Keratinocyte (primary cell): ENCODE data around the gene GLRB. TPM values are rescaled to one million over a fixed set of nuclear protein-coding genes. Genes with fewer than 3 reads are reported as not detected.
"Not testable (repeated sequence)": the region's sequence is repeated elsewhere in the genome, so short reads cannot be mapped to it uniquely, and the experiment has no call there.

Experiments
- DNase-seq: peaks from one replicate; pipeline ENCODE4 v3.0.0-alpha.2; 2011; ENCODE audit warnings: low read depth, missing footprints, low spot score
- FAIRE-seq: peaks from 2 replicates; lab custom pipeline; 2011; peaks lifted over from hg19 to GRCh38; lab: Jason Lieb, UNC
- H2AFZ ChIP-seq: 2 replicates; pipeline ENCODE4 v1.6.0; 2012; ENCODE audit warnings: low read length, control low read depth, inconsistent platforms; ENCODE audit not compliant: control insufficient read depth
- H3K27ac ChIP-seq: 2 replicates; pipeline ENCODE4 v1.5.1; 2011; ENCODE audit warnings: low read length; ENCODE audit not compliant: control insufficient read depth, insufficient read depth
- H3K27me3 ChIP-seq: 3 replicates; pipeline ENCODE4 v1.6.0; 2011; ENCODE audit warnings: low read length; ENCODE audit not compliant: control insufficient read depth, insufficient read depth; ENCODE audit errors: extremely low read depth
- H3K36me3 ChIP-seq, 2 experiments: 2 replicates in 1 of 2; 3 replicates in 1 of 2; pipeline ENCODE4 v1.5.1; 2011; ENCODE audit warnings: low read length in 2 of 2, mild to moderate bottlenecking in 1 of 2; ENCODE audit not compliant: control insufficient read depth in 2 of 2, insufficient read depth in 2 of 2; ENCODE audit errors: extremely low read depth in 1 of 2
- H3K4me1 ChIP-seq: 3 replicates; pipeline ENCODE4 v1.5.1; 2011; ENCODE audit warnings: low read length; ENCODE audit not compliant: control insufficient read depth, insufficient read depth; ENCODE audit errors: extremely low read depth
- H3K4me2 ChIP-seq: 3 replicates; pipeline ENCODE4 v1.6.0; 2011; ENCODE audit warnings: low read depth, low read length; ENCODE audit not compliant: control insufficient read depth, insufficient read depth; ENCODE audit errors: extremely low read depth
- H3K4me3 ChIP-seq, 3 experiments: fragments of 200-600 bp in 1 of 3; sonication (generic) in 1 of 3; 2 replicates in 2 of 3; 3 replicates in 1 of 3; pipeline ENCODE4 v1.5.1; 2011 to 2016; ENCODE audit warnings: low read length in 3 of 3, mild to moderate bottlenecking in 3 of 3, control low read depth in 2 of 3, inconsistent platforms in 1 of 3, low read depth in 1 of 3, mixed read lengths in 1 of 3, mixed run types in 1 of 3, moderate library complexity in 1 of 3; ENCODE audit not compliant: control insufficient read depth in 2 of 3, insufficient read depth in 2 of 3; ENCODE audit errors: extremely low read depth in 1 of 3
- H3K79me2 ChIP-seq: 2 replicates; pipeline ENCODE4 v1.6.0; 2012; ENCODE audit warnings: low read length; ENCODE audit not compliant: control insufficient read depth, insufficient read depth
- H3K9ac ChIP-seq: 3 replicates; pipeline ENCODE4 v1.6.0; 2011; ENCODE audit warnings: low read length; ENCODE audit not compliant: control insufficient read depth, insufficient read depth; ENCODE audit errors: extremely low read depth
- H3K9me1 ChIP-seq: 3 replicates; pipeline ENCODE4 v1.6.0; 2011; ENCODE audit warnings: low read length; ENCODE audit not compliant: control insufficient read depth, insufficient read depth; ENCODE audit errors: extremely low read depth
- H3K9me3 ChIP-seq: 2 replicates; pipeline ENCODE4 v1.5.1; 2012; ENCODE audit warnings: low read depth, low read length; ENCODE audit not compliant: control insufficient read depth
- H4K20me1 ChIP-seq: 3 replicates; pipeline ENCODE4 v1.6.0; 2011; ENCODE audit warnings: low read length; ENCODE audit not compliant: control insufficient read depth, insufficient read depth; ENCODE audit errors: extremely low read depth
- CTCF ChIP-seq, 3 experiments: IDR thresholded peaks in 1 of 3; conservative IDR thresholded peaks in 1 of 3; optimal IDR thresholded peaks in 1 of 3; 2 replicates in 2 of 3; 3 replicates in 1 of 3; pipeline versions ENCODE3 to v1.5.1; 2011; ENCODE audit warnings: low read length in 3 of 3, mild to moderate bottlenecking in 3 of 3, moderate library complexity in 2 of 3, control low read depth in 1 of 3, inconsistent platforms in 1 of 3; ENCODE audit not compliant: insufficient read depth in 2 of 3; ENCODE audit errors: extremely low read depth in 1 of 3
- EZH2 ChIP-seq: IDR thresholded peaks from one replicate; pipeline ENCODE4 v1.6.1; 2012; ENCODE audit warnings: inconsistent platforms, mild to moderate bottlenecking, low read length, moderate library complexity
- dilution Hi-C: fragments of 300-500 bp; cut with MboI; formaldehyde crosslinking; loops from one replicate; pipeline ENCODE4 v1.7.0; 2020; ENCODE audit warnings: low sequenced_read_pairs; ENCODE audit not compliant: extremely low pct_ligation_motif_present
- polyA plus RNA-seq, 5 experiments: library from polyadenylated mRNA; depleted of rRNA in 3 of 5; stranded (reverse) in 3 of 5; stranded (forward) in 1 of 5; unstranded in 1 of 5; fragments of >200 nt; gene quantifications; 1 replicate in 1 of 5; 2 replicates in 3 of 5; 3 replicates in 1 of 5; pipeline versions ENCODE4 v1.2.1 to v1.2.3, GENCODE V29; 2011 to 2012; ENCODE audit warnings: missing spikeins in 2 of 5, low read depth in 1 of 5, low replicate concordance in 1 of 5

Gene GLRB
- polyA plus RNA-seq, 1 donor (not counting 4 experiments of a cell fraction or from before 2014, with no cell fraction given) = 1.0 TPM

DNA sequence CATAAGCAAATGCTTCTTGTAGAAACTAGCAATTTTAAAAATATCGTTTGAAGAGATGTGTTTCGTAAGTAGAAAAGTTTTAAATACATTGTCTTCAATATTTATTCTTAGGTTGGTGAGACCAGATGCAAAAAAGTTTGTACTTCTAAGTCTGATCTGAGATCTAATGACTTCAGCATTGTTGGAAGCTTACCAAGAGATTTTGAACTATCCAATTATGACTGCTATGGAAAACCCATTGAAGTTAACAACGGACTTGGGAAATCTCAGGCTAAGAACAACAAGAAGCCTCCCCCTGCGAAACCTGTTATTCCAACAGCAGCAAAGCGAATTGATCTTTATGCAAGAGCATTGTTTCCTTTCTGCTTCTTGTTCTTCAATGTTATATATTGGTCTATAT, 94.4 kb downstream of the GLRB start:
- Histone ChIP-seq H3K27ac (no peak overlapping the region), H3K9me1 (no peaks in the 10 kb centered on the region), H3K9me3 (no peaks in the 10 kb centered on the region), H2AFZ (no peak overlapping the region), H3K4me3 (no peak overlapping the region), H3K27me3 (no peaks in the 10 kb centered on the region), H3K36me3 (no peaks in the 10 kb centered on the region), H4K20me1 (no peaks in the 10 kb centered on the region), H3K9ac (no peak overlapping the region), H3K79me2 (no peaks in the 10 kb centered on the region), H3K4me1 (no peaks in the 10 kb centered on the region), H3K4me2 (no peak overlapping the region)
- dilution Hi-C loops = no loop called here
- TF ChIP-seq CTCF (optimal IDR thresholded peaks at IDR 0.05 in 1 of 3, IDR thresholded peaks at IDR 0.05 in 1 of 3, conservative IDR thresholded peaks at IDR 0.05 in 1 of 3; ENCODE audit: extremely low read depth in 1 of 3, insufficient read depth in 2 of 3, low read length in 3 of 3) = no peak
- no peak for TF ChIP-seq EZH2
- DNase-seq = no peak
- no peak for FAIRE-seq

DNA sequence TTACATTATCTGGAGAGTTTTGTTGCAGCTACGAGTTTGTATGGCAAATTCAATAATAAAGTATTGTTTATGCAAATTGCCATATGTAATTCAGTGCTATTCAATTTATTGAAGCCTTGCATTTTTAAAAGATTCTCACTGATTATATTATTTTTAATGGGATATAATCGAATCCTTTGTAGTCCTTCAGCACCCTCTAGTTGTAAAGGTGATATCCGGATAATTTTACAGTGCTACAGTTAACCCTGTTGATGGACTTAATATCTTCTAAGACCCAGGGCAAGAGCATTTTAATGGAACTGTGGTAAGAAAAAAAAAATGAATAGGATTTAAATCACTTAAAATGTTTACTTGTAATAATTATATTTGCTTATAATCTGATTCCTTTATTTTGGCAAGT, 96.1 kb downstream of the GLRB start:
- Histone ChIP-seq H4K20me1 (no peaks in the 10 kb centered on the region), H3K9me1 (no peaks in the 10 kb centered on the region), H2AFZ (no peak overlapping the region), H3K79me2 (no peaks in the 10 kb centered on the region), H3K4me1 (no peaks in the 10 kb centered on the region), H3K9ac (no peak overlapping the region), H3K27me3 (no peaks in the 10 kb centered on the region), H3K36me3 (no peaks in the 10 kb centered on the region), H3K9me3 (no peaks in the 10 kb centered on the region), H3K4me3 (no peak overlapping the region), H3K4me2 (no peak overlapping the region), H3K27ac (no peak overlapping the region)
- FAIRE-seq = no peak
- dilution Hi-C loops = no loop called here
- DNase-seq = no peak
- TF ChIP-seq EZH2 (no peak), CTCF (optimal IDR thresholded peaks at IDR 0.05 in 1 of 3, IDR thresholded peaks at IDR 0.05 in 1 of 3, conservative IDR thresholded peaks at IDR 0.05 in 1 of 3; ENCODE audit: extremely low read depth in 1 of 3, insufficient read depth in 2 of 3, low read length in 3 of 3) (peak in 1 of 3 experiments; percentile 15)

GRCh38 chr4:157180268-157180667, 104.3 kb downstream of the GLRB start:
- H3K4me1 ChIP-seq, H3K79me2 ChIP-seq, DNase-seq, H4K20me1 ChIP-seq, H3K4me2 ChIP-seq, H3K4me3 ChIP-seq, H2AFZ ChIP-seq, dilution Hi-C loops, H3K9me3 ChIP-seq, H3K27ac ChIP-seq, H3K36me3 ChIP-seq, H3K27me3 ChIP-seq, FAIRE-seq, H3K9ac ChIP-seq, H3K9me1 ChIP-seq: not testable (repeated sequence)
